HG02884 (cell line): ENCODE measurements around the gene MAD1L1.

Source experiments
- ATAC-seq: cut with Tn5 transposase; IDR thresholded peaks from one replicate; pipeline ENCODE4 v1.9.1; 2021; ENCODE audit warnings: mild to moderate bottlenecking, moderate library complexity; ENCODE audit not compliant: unreplicated experiment

The MAD1L1 gene

GRCh38 chr7:2094454-2095045 is 138.2 kb downstream of the MAD1L1 start:
- no peak for ATAC-seq

- no peak for ATAC-seq
Measured at GRCh38 chr7:2093843-2094220, 138.9 kb downstream of the MAD1L1 start.

- no peak for ATAC-seq
Measured at GRCh38 chr7:2093215-2093842, 139.4 kb downstream of the MAD1L1 start.

DNA sequence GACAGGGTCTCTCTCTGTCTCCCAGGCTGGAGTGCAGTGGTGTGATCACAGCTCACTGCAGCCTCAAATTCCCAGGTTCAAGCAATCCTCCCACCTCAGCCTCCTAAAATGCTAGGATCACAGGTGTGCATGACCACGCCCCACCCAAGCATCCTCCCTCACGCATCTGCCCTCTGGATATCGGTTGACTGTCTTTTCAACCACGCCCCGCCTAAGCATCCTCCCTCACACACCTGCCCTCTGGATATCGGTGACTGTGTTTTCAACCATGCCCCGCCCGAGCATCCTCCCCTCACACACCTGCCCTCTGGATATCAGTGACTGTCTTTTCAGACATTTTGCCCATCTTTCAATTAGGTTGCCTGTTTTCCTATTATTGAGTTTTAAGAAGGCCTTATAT is 140.5 kb downstream of the MAD1L1 start:
- no peak for ATAC-seq

- ATAC-seq: no peak
Measured at GRCh38 chr7:2090526-2091520, 141.9 kb downstream of the MAD1L1 start.

DNA sequence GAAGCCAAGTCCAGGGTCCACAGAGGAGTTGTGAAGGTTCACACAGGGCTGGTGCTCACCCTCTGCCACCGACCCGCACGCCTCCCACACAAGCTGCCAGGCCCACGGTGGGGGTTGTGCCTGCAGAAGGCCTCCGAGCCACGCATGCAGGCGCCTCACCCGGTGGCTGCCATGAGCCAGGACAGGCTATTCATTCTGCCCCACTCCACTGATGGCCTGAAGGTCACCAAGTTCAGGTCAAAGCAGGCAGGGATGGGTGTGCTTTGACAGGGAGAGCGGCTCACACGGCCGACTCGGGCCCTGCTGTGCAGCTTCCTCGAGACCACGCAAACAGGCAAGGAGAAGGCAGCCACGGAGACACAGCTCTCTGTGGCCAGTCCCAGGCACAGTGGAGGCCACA is 143.9 kb downstream of the MAD1L1 start:
- no peak for ATAC-seq

DNA sequence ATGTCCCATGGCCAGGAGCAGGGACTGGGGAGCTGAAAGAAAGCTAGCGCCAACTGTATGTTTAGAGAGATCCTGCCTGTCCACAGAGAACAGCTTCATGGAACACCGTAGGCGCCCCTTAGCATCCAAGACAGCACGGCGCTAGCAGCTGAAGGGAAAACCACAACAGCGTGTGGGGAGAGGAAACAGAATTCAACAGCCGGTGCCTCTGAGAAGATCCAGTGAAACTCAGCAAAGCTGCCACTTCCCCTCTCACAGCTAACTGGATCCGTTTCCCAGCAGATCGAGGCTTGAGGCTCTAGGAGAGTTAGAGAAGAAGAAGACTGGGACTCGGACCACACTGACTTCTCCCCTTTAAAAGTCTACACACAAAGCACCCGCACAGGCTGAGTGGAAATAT is 145.0 kb downstream of the MAD1L1 start:
- ATAC-seq: no peak

- ATAC-seq: no peak
Measured at GRCh38 chr7:2086229-2086628, 146.5 kb downstream of the MAD1L1 start.

DNA sequence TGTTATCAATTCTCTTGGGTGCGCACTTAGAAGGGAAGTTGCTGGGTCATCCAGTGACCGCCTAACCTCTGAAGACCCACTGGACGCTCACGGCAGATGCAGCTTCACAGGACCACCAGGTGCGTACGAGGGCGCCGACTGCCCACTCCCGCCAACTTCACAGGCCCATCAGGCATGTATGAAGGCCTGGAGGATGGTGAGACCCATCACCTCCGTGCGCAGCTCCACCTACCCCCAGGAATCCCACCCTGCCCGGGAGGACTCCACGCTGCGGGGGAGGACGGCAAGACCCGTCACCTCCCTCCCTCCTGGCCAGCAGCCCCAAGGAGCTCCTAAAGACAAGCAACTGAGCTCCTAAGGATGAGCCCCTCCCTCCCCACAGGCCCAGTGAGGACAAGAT is 146.9 kb downstream of the MAD1L1 start:
- ATAC-seq: no peak

DNA sequence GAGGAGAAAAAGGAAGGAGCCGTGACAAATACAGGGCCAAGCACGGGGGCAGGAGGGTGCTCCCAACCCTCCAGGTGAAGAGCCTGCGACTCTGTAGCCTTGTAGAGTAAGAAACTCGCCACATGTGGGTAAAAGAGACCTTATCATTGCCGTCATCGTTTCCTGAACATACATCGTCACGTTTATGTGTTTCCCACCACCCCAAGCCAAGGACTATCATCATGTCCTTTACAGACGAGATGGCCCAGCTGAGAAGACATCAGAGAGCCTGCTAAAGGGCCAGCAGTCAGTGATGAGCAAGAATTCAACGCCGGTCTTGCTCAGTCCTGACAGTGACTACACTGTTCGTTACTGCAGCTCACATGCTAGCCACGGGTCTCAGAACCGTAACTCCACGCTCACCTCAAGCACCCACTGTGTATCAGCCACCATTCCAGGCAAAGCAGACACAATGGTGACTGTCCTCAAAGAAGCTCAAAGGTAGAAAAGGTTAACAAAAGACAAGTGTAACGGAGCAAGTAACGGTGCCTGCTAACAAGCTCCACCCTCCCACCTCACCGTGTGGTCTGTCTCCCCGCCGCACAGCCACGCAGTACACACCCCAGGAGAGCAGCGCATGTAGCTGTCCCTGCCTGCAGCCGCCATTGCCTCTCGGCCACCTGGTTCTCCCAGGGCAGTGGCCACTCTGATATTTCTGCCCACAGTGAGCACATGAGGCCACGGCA is 147.8 kb downstream of the MAD1L1 start:
- no peak for ATAC-seq

DNA sequence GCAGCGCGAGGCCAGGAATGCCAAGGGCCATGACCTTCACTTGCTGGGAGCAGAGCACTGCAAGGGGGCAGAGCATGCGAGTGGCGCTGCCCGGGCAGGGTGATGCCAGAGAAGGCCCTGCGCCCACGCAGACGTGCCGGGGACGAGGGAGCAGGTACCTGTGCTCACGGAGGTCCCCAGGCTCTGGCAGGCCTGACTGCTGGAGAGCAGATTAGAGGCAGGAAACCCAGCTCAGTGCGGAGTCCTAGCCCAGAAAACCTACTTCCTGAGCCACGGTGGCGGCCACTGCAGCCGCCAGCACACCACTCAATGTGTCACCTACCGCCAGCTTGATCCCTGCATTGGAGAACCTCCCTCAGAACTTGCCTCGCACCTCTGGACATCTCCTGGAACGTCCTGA is 148.4 kb downstream of the MAD1L1 start:
- ATAC-seq: no peak

DNA sequence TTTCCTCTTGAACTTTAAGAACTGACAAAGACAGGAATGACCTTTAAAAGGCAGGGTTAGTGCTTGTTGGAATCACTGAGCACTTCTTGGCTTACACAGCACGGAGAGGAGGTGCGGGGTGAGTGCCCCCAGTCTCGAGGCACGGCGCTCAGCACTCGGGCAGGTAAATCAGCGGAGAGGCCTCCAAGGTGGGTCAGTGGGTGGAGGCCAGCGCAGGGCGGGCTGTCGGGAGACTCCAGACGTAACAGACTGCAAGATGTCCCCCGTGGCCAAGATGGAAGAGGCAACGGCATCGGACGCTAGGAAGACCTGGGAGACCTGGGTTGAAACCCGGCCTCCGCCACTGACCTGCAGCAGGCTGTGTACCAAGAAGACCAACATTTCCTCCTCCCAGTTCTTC is 149.4 kb downstream of the MAD1L1 start:
- ATAC-seq: no peak

DNA sequence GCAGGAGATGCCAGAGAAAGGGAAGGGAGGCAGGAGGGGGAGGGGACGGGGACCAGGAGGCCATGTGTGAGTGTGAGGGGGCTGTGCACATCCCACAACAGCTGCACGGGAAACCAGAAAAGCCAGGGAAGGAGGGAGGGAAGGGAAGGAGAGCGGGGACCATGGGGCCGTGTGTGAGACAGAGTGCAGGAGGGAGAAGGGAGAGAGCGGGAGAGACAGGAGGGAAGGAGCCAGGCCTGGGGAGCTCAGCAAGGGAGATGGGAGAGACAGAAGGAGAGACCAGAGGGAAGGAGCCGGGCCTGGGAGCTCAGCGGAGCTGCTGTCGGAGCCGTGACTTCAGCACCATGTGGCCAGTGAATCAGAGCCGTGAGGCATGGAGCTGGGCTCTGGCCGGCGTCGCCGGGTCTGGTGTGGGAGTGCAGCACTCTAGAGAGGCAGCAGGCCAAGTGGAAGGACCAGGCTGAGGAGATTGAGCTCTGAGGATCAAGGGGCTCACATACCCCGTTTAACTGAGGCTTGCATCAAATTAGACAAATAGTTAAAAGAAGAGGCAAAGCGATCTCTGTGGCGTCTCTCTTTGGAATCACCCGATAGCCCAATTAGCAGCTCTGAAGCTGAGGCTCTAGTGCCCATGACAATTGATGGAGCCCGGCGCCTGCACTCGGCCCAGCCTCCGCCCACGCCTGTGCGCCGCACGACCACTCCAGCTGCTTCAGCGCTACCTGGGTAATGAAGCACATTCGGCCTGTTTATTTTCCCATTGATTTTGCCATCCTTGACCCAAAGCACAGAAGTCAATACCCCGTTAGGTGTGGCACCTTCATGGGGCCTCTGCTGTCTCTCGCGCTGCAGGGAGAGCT is 150.4 kb downstream of the MAD1L1 start:
- ATAC-seq: no peak

DNA sequence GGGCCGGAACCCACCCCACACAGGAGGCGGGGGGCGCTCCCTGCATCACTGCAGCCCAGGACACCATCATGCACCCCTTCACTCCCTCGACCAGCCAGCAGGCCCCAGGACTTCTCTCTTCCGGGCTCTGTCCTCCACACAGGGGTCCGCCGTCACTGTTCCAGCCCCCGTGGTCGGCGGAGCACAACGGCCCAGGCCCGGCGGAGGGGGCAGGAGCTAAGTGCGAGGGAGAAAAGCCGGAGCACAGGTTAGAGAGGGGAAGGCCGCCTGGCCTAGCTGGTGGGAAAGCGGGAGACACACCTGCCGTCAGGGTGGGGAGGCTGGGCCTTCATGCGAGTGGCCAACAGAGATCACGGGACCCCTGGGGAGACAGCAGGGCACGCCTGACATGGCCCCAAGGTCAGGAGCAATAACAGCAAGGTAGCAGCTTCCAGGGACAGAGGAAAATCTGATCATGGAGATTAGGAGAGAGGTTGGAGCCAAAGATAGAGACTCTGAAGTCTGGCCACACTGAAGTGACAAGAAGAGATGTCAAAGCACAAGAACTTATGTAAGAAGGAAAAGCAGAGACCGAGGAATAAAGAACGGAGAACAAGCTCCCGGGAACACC is 151.1 kb downstream of the MAD1L1 start:
- no peak for ATAC-seq

DNA sequence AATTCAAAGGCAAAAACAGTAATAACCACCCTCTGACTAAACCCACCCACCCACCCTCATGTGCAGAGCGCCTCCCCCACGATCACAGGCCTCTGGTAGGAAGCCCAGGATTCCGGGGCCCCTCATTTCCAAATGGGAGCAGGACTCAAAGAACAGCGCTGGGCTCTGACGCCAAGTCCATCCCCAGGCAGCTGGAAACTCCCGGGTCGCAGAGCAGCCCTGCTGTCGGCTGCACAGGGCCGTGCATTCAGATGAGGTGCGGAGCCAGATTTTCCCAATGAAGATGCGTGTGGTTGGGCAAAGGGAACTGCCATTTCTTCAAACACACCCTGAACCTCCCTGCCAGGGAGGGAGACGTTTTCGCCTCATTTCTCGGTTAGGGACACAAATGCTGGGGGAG is 152.3 kb downstream of the MAD1L1 start:
- no peak for ATAC-seq

GRCh38 chr7:2080060-2080387 is 152.7 kb downstream of the MAD1L1 start:
- ATAC-seq: no peak

DNA sequence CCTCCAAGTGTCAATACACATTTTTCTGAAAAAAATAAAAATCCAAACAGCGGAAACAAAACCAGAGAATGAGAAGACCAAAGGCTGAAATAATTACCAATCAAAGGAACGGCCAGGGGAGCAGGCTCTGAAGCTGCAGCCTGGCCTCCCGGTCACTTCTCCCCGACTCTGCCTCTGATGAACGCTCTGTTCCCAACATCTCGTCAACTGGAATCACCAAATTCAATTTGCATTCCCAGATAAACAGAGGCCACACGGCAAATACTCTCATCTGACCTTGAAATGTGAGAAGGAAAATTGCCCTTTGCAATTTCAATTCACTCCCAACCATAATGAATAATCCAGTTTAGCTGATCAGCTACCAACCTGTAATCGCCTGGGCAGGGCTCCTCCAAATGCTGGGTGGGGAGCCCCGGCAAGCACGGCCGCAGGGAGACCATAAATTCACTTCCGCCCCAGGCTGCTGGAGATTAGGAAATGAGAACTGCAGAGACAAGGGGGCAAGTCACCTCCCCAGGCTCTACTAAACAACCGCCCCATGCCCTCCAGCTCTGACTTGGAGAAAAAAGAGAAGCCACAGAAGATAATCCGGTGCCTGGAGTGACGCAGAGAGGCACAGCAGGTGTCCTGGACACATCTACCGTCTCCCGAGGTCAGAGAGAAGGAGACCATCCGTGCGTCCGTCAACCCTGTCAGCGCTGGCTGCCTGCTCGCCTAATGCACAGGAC is 153.2 kb downstream of the MAD1L1 start:
- no peak for ATAC-seq

- no peak for ATAC-seq
Measured at GRCh38 chr7:2078899-2079298, 153.8 kb downstream of the MAD1L1 start.

DNA sequence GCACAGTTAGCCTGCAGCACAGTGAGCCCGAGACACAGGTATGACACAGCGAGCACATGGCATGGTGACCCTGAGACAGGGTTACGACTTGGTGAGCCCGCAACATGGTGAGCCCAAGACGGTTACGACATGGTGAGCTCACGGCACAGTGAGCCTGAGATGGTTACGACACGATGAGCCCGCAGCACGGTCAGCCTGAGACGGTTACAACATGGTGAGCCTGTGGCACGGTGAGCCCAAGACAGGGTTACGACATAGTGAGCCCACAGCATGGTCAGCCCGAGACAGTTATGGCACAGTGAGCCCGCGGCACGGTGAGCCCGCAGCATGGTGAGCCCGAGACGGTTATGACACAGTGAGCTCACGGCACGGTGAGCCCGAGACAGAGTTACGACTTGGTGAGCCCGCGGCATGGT is 156.1 kb downstream of the MAD1L1 start:
- no peak for ATAC-seq
